HG03432 (cell line): ENCODE results near the gene SNX5.

ENCODE experiments used
- ATAC-seq: cut with Tn5 transposase; IDR thresholded peaks from one replicate; pipeline ENCODE4 v1.9.1; 2021; ENCODE audit warnings: mild to moderate bottlenecking, moderate library complexity; ENCODE audit not compliant: unreplicated experiment

SNX5 gene

GRCh38 chr20:17968366-17969277 is at the start of gene SNX5, which contains the start of gene MGME1:
TSS of gene SNX5 (minus strand) at chr20:17968794. CDS start at chr20:17968425, 369 bp downstream.
TSS of gene MGME1 (plus strand) at chr20:17969018. CDS start at chr20:17969860, 842 bp downstream.
- ATAC-seq: peak; percentile 83

GRCh38 chr20:18018100-18018499 is 49.5 kb upstream of the SNX5 start:
- no peak for ATAC-seq

- ATAC-seq: no peak
These were observed 48.2 kb upstream of the SNX5 start for GRCh38 chr20:18016772-18017171.

- no peak for ATAC-seq
These were observed 45.8 kb upstream of the SNX5 start for GRCh38 chr20:18014411-18014810.

- ATAC-seq: no peak
These were observed 44.3 kb upstream of the SNX5 start for GRCh38 chr20:18012901-18013300.

GRCh38 chr20:18011951-18012645 is 43.5 kb upstream of the SNX5 start:
- no peak for ATAC-seq

- ATAC-seq: no peak
These were observed 42.9 kb upstream of the SNX5 start for GRCh38 chr20:18011482-18011881.

GRCh38 chr20:18009116-18009515 is 40.5 kb upstream of the SNX5 start:
- ATAC-seq: no peak

- no peak for ATAC-seq
These were observed 39.1 kb upstream of the SNX5 start for GRCh38 chr20:18007534-18008292.

- ATAC-seq: no peak
These were observed 38.1 kb upstream of the SNX5 start for GRCh38 chr20:18006684-18007083.

GRCh38 chr20:18005990-18006364 is 37.4 kb upstream of the SNX5 start:
- ATAC-seq: no peak

GRCh38 chr20:18005170-18005989 is 36.8 kb upstream of the SNX5 start:
- peak; percentile 94 for ATAC-seq

GRCh38 chr20:18004384-18005031 is 35.9 kb upstream of the SNX5 start:
- ATAC-seq: no peak

GRCh38 chr20:18003897-18004296 is 35.3 kb upstream of the SNX5 start:
- ATAC-seq: peak; percentile 45

- ATAC-seq: no peak
These were observed 32.7 kb upstream of the SNX5 start for GRCh38 chr20:18001131-18001921.

GRCh38 chr20:17999566-17999965 is 31.0 kb upstream of the SNX5 start:
- ATAC-seq: no peak

GRCh38 chr20:17998446-17998845 is 29.9 kb upstream of the SNX5 start:
- no peak for ATAC-seq

GRCh38 chr20:17995967-17996819 is 27.6 kb upstream of the SNX5 start:
- ATAC-seq: peak; percentile 46
